H1 (cell line): Measurements from ENCODE around the gene CAST. TPM values are rescaled to one million over a fixed set of nuclear protein-coding genes. Genes with fewer than 3 reads are reported as not detected.

Experiments
- CTCF ChIA-PET: fragments of 300-600 bp; sonication (Branson Sonifier 250); formaldehyde crosslinking; loops from one replicate; lab custom pipeline; 2021; ENCODE audit not compliant: partially characterized antibody; lab: Charles Lee
- POLR2A ChIA-PET: fragments of 300-600 bp; sonication (Branson Sonifier 250); formaldehyde crosslinking; loops from one replicate; lab custom pipeline; 2021; ENCODE audit warnings: inconsistent platforms; ENCODE audit not compliant: partially characterized antibody; lab: Charles Lee
- DNase-seq, 2 experiments: peaks; one replicate each; pipeline versions ENCODE4 v3.0.0 to v3.0.0-alpha.2; 2010 to 2022; ENCODE audit warnings: low spot score in 2 of 2, low read depth in 1 of 2, mixed read lengths in 1 of 2
- FAIRE-seq: peaks from 2 replicates; lab custom pipeline; 2011; peaks lifted over from hg19 to GRCh38; lab: Jason Lieb, UNC
- H2AFZ ChIP-seq: 2 replicates; pipeline ENCODE4 v1.8.1; 2012; ENCODE audit warnings: low read length, inconsistent platforms
- H2AK5ac ChIP-seq: 2 replicates; pipeline ENCODE4 v1.6.1; 2013; ENCODE audit warnings: low read depth, low read length
- H2BK120ac ChIP-seq: replicated peaks from 2 replicates; pipeline ENCODE3; 2013; ENCODE audit warnings: low read depth, low read length, inconsistent platforms
- H2BK12ac ChIP-seq: 2 replicates; pipeline ENCODE4 v1.6.1; 2013; ENCODE audit warnings: low read depth, low read length
- H2BK15ac ChIP-seq: 2 replicates; pipeline ENCODE4 v1.6.1; 2013; ENCODE audit warnings: low read length
- H2BK20ac ChIP-seq: 2 replicates; pipeline ENCODE4 v1.6.1; 2013; ENCODE audit warnings: low read length
- H2BK5ac ChIP-seq: 2 replicates; pipeline ENCODE4 v1.6.1; 2013; ENCODE audit warnings: low read depth, low read length
- H3K14ac ChIP-seq: 2 replicates; pipeline ENCODE4 v1.6.1; 2013; ENCODE audit warnings: inconsistent platforms; ENCODE audit not compliant: insufficient read length
- H3K18ac ChIP-seq: 2 replicates; pipeline ENCODE4 v1.6.1; 2013; ENCODE audit warnings: low read length; ENCODE audit errors: extremely low read depth
- H3K23ac ChIP-seq: 2 replicates; pipeline ENCODE4 v1.6.1; 2013; ENCODE audit warnings: inconsistent platforms; ENCODE audit not compliant: insufficient read length
- H3K23me2 ChIP-seq: 2 replicates; pipeline ENCODE4 v1.6.1; 2013; ENCODE audit warnings: low read depth, low read length
- H3K27ac ChIP-seq: 2 replicates; pipeline ENCODE4 v1.6.1; 2011; ENCODE audit warnings: low read depth, low read length, inconsistent platforms
- H3K27me3 ChIP-seq, 4 experiments: replicated peaks in 1 of 4; 1 replicate in 1 of 4; 2 replicates in 3 of 4; pipeline versions ENCODE4 v1.6.1 to v1.8.1; 2011 to 2013; ENCODE audit warnings: low read length in 3 of 4, mild to moderate bottlenecking in 3 of 4, inconsistent platforms in 2 of 4, mixed read lengths in 2 of 4, moderate library complexity in 1 of 4; ENCODE audit not compliant: control insufficient read depth in 3 of 4, insufficient read depth in 3 of 4; ENCODE audit errors: extremely low read depth in 1 of 4
- H3K36me3 ChIP-seq, 4 experiments: 2 replicates each; pipeline versions ENCODE4 v1.6.1 to v1.8.1; 2011 to 2013; ENCODE audit warnings: mild to moderate bottlenecking in 4 of 4, low read length in 3 of 4, moderate library complexity in 2 of 4, control low read depth in 1 of 4, inconsistent platforms in 1 of 4; ENCODE audit not compliant: insufficient read depth in 4 of 4, control insufficient read depth in 2 of 4
- H3K4ac ChIP-seq: replicated peaks from 2 replicates; pipeline ENCODE3; 2013; ENCODE audit warnings: low read length, low read depth, mixed read lengths, inconsistent platforms; ENCODE audit not compliant: insufficient read length
- H3K4me1 ChIP-seq, 4 experiments: replicated peaks in 1 of 4; 1 replicate in 1 of 4; 2 replicates in 3 of 4; pipeline versions ENCODE4 v1.6.1 to v1.8.1; 2011 to 2013; ENCODE audit warnings: low read length in 3 of 4, inconsistent platforms in 2 of 4, mixed read lengths in 1 of 4; ENCODE audit not compliant: insufficient read depth in 4 of 4, control insufficient read depth in 3 of 4
- H3K4me2 ChIP-seq, 2 experiments: 2 replicates each; pipeline versions ENCODE4 v1.6.1 to v1.8.1; 2011 to 2013; ENCODE audit warnings: low read depth in 2 of 2, low read length in 2 of 2, control low read depth in 1 of 2, inconsistent platforms in 1 of 2, mild to moderate bottlenecking in 1 of 2; ENCODE audit not compliant: insufficient read depth in 1 of 2
- H3K4me3 ChIP-seq, 4 experiments: fragments of 200-600, 300-600 bp in 1 of 4; sonication (generic), shearing (Covaris generic), sonication (Bioruptor Twin) in 1 of 4; 2 replicates each; pipeline versions ENCODE4 v1.5.1 to v1.8.1; 2011 to 2016; ENCODE audit warnings: low read length in 4 of 4, low read depth in 3 of 4, control low read depth in 2 of 4, inconsistent platforms in 2 of 4, mild to moderate bottlenecking in 2 of 4, mixed read lengths in 1 of 4, moderate library complexity in 1 of 4; ENCODE audit not compliant: insufficient read depth in 2 of 4; ENCODE audit errors: extremely low read depth in 1 of 4
- H3K56ac ChIP-seq: replicated peaks from 2 replicates; pipeline ENCODE3; 2013; ENCODE audit warnings: low read depth, mild to moderate bottlenecking, mixed read lengths, low read length, inconsistent platforms; ENCODE audit not compliant: insufficient read length
- H3K79me1 ChIP-seq: 2 replicates; pipeline ENCODE4 v1.6.1; 2013; ENCODE audit warnings: low read depth, low read length, control low read depth
- H3K79me2 ChIP-seq, 2 experiments: 2 replicates each; pipeline versions ENCODE4 v1.6.1 to v1.8.1; 2012 to 2013; ENCODE audit warnings: low read length in 2 of 2, mild to moderate bottlenecking in 2 of 2, inconsistent platforms in 1 of 2; ENCODE audit not compliant: insufficient read depth in 2 of 2, control insufficient read depth in 1 of 2
- H3K9ac ChIP-seq, 4 experiments: replicated peaks in 1 of 4; 1 replicate in 1 of 4; 2 replicates in 3 of 4; pipeline versions ENCODE4 v1.6.1 to v1.8.1; 2011 to 2013; ENCODE audit warnings: low read depth in 3 of 4, low read length in 3 of 4, control low read depth in 2 of 4, mild to moderate bottlenecking in 2 of 4, moderate library complexity in 2 of 4, inconsistent platforms in 1 of 4; ENCODE audit errors: extremely low read depth in 1 of 4
- H3K9me3 ChIP-seq, 2 experiments: 2 replicates each; pipeline versions ENCODE4 v1.6.1 to v1.8.1; 2012 to 2013; ENCODE audit warnings: mild to moderate bottlenecking in 2 of 2, moderate library complexity in 2 of 2, control low read depth in 1 of 2, inconsistent platforms in 1 of 2, low read depth in 1 of 2, low read length in 1 of 2, mixed read lengths in 1 of 2; ENCODE audit not compliant: insufficient read depth in 2 of 2
- H4K20me1 ChIP-seq, 2 experiments: replicated peaks in 1 of 2; 2 replicates each; pipeline versions ENCODE3 to v1.8.1; 2011 to 2013; ENCODE audit warnings: inconsistent platforms in 2 of 2, low read length in 2 of 2, mild to moderate bottlenecking in 1 of 2; ENCODE audit not compliant: insufficient read depth in 2 of 2, control insufficient read depth in 1 of 2
- H4K5ac ChIP-seq: 2 replicates; pipeline ENCODE4 v1.6.1; 2013; ENCODE audit warnings: low read length, low read depth, mixed read lengths, inconsistent platforms; ENCODE audit not compliant: insufficient read length
- H4K8ac ChIP-seq: 2 replicates; pipeline ENCODE4 v1.8.0; 2013; ENCODE audit warnings: mild to moderate bottlenecking, moderate library complexity, low read length, inconsistent platforms; ENCODE audit not compliant: insufficient read depth; ENCODE audit errors: extremely low read depth
- H4K91ac ChIP-seq: replicated peaks from 2 replicates; pipeline ENCODE3; 2013; ENCODE audit warnings: low read length, mixed read lengths, inconsistent platforms; ENCODE audit not compliant: insufficient read length
- CREB1 ChIP-seq: IDR thresholded peaks from 2 replicates; pipeline ENCODE4 v1.6.1; 2012; ENCODE audit warnings: inconsistent platforms
- GTF2F1 ChIP-seq: IDR thresholded peaks from 2 replicates; pipeline ENCODE4 v1.6.1; 2012; ENCODE audit warnings: low read depth, low read length, improper control_type of control experiment, borderline replicate concordance
- JUN ChIP-seq: IDR thresholded peaks from 2 replicates; pipeline ENCODE4 v1.6.1; 2011; ENCODE audit warnings: low read depth, mild to moderate bottlenecking, improper control_type of control experiment, low read length
- KDM5A ChIP-seq: fragments of 200-600 bp; IDR thresholded peaks from 2 replicates; pipeline ENCODE4 v1.7.1; 2012; ENCODE audit warnings: mild to moderate bottlenecking, low read length, inconsistent platforms, mixed read lengths
- RNF2 ChIP-seq: fragments of 200-900, 300-1000 bp; sonication (generic); IDR thresholded peaks from 2 replicates; pipeline ENCODE4 v1.7.1; 2016; ENCODE audit warnings: borderline replicate concordance, low read depth, mild to moderate bottlenecking, antibody characterized with exemption, low read length; ENCODE audit not compliant: poor library complexity, severe bottlenecking; ENCODE audit errors: missing control alignments
- SAP30 ChIP-seq: fragments of 300-600 bp; sonication (generic); IDR thresholded peaks from 2 replicates; pipeline ENCODE4 v1.7.1; 2012; ENCODE audit warnings: low read length, moderate library complexity, mild to moderate bottlenecking, inconsistent platforms; ENCODE audit not compliant: insufficient read depth, insufficient replicate concordance
- SP4 ChIP-seq: IDR thresholded peaks from 2 replicates; pipeline ENCODE4 v1.6.1; 2012; ENCODE audit warnings: low read length, inconsistent platforms
- ZNF274 ChIP-seq: IDR thresholded peaks from 2 replicates; pipeline ENCODE4 v1.7.0; 2012; ENCODE audit warnings: low read length, borderline replicate concordance; ENCODE audit errors: extremely low read depth
- polyA plus RNA-seq, 7 experiments: library from polyadenylated mRNA; depleted of rRNA in 3 of 7; stranded (reverse) in 5 of 7; unstranded in 2 of 7; fragments of >200 nt in 5 of 7; fragments of 200-250 nt in 2 of 7; gene quantifications; 1 replicate in 5 of 7; 2 replicates in 1 of 7; 4 replicates in 1 of 7; pipeline versions ENCODE4 v1.2.1 to v1.2.3, GENCODE V29; 2011 to 2013; ENCODE audit warnings: missing spikeins in 2 of 7, mixed read lengths in 2 of 7
- total RNA-seq: library from RNA; stranded (reverse); fragmentation: NEBNext Ultra II Directional; extraction: Animal tissue kit (Norgen Biotek cat#: 25700); gene quantifications from 2 replicates; pipeline ENCODE4 v1.2.1, GENCODE V29; 2021
- TF ChIP-seq, protein P1 (sequence below): IDR thresholded peaks from 2 replicates; pipeline ENCODE4 v1.6.1; 2012; ENCODE audit warnings: low read length, inconsistent platforms

The CAST gene
- total and polyA plus RNA-seq, 2 of the 8 experiments (the other 6 are each of a cell fraction or from before 2014, with no cell fraction given): 9.0 to 48.2 TPM

DNA sequence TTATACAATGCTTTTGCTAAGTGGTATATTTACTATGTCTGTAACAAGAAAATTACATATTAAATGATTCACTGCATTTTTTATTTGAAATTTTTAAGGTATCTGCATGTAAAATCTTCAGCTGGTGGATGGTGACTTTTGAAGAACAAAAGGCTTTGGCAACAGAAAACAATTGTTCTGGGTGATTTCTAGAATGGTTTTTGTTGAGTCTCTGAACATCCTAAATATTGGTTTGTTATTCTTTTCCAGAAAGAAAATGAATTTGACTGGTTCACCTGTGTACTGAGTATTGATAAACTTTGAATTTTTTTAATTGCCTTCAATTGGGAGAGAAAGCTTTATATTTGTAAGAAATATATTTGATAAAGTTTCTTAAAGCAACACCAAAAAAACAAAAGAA is 110.4 kb downstream of the CAST start:
- POLR2A ChIA-PET: no interaction called here
- no peak overlapping the region for H4K5ac ChIP-seq
- DNase-seq: no peak
- H3K36me3 ChIP-seq: peaks cover 0 to 9% (median 6%) of the 10 kb centered on the region in 4 experiments; a peak in 5 of 8 replicates
- no peaks in the 10 kb centered on the region for H3K23me2 ChIP-seq
- H2BK120ac ChIP-seq: no peak overlapping the region
- H3K14ac ChIP-seq: no peak overlapping the region
- H3K4me2 ChIP-seq: no peak overlapping the region
- H2BK15ac ChIP-seq: no peak overlapping the region
- CTCF ChIA-PET: interaction anchor here (0.7 kb wide), 1 partner anchor 385 kb away, joined by 3 read pairs; no protein-coding TSS in a partner anchor
- no peak overlapping the region for H3K9ac ChIP-seq
- H3K27me3 ChIP-seq: no peaks in the 10 kb centered on the region
- H2BK20ac ChIP-seq: no peak overlapping the region
- H4K91ac ChIP-seq: no peak overlapping the region
- FAIRE-seq: no peak
- no peak overlapping the region for H3K4me3 ChIP-seq
- no peaks in the 10 kb centered on the region for H3K9me3 ChIP-seq
- H3K79me1 ChIP-seq: no peaks in the 10 kb centered on the region
- no peak overlapping the region for H3K56ac ChIP-seq
- H4K8ac ChIP-seq: no peak overlapping the region
- H3K4me1 ChIP-seq: no peaks in the 10 kb centered on the region
- H3K27ac ChIP-seq: no peak overlapping the region
- H2AFZ ChIP-seq: no peak overlapping the region
- H3K79me2 ChIP-seq: no peaks in the 10 kb centered on the region
- H2AK5ac ChIP-seq: no peak overlapping the region
- no peak overlapping the region for H3K23ac ChIP-seq
- no peaks in the 10 kb centered on the region for H4K20me1 ChIP-seq
- no peak overlapping the region for H2BK5ac ChIP-seq
- H2BK12ac ChIP-seq: no peak overlapping the region
- H3K4ac ChIP-seq: no peak overlapping the region
- H3K18ac ChIP-seq: no peak overlapping the region
- TF ChIP-seq KDM5A: no peak
- TF ChIP-seq, protein P1, sequence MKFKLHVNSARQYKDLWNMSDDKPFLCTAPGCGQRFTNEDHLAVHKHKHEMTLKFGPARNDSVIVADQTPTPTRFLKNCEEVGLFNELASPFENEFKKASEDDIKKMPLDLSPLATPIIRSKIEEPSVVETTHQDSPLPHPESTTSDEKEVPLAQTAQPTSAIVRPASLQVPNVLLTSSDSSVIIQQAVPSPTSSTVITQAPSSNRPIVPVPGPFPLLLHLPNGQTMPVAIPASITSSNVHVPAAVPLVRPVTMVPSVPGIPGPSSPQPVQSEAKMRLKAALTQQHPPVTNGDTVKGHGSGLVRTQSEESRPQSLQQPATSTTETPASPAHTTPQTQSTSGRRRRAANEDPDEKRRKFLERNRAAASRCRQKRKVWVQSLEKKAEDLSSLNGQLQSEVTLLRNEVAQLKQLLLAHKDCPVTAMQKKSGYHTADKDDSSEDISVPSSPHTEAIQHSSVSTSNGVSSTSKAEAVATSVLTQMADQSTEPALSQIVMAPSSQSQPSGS: no peak
- TF ChIP-seq RNF2: no peak
- TF ChIP-seq SP4: no peak
- no peak for TF ChIP-seq CREB1
- TF ChIP-seq JUN: no peak
- TF ChIP-seq SAP30: no peak
- no peak for TF ChIP-seq ZNF274
- TF ChIP-seq GTF2F1: no peak
